Measurements from ENCODE around the gene SH2B2.

Gene SH2B2

DNA sequence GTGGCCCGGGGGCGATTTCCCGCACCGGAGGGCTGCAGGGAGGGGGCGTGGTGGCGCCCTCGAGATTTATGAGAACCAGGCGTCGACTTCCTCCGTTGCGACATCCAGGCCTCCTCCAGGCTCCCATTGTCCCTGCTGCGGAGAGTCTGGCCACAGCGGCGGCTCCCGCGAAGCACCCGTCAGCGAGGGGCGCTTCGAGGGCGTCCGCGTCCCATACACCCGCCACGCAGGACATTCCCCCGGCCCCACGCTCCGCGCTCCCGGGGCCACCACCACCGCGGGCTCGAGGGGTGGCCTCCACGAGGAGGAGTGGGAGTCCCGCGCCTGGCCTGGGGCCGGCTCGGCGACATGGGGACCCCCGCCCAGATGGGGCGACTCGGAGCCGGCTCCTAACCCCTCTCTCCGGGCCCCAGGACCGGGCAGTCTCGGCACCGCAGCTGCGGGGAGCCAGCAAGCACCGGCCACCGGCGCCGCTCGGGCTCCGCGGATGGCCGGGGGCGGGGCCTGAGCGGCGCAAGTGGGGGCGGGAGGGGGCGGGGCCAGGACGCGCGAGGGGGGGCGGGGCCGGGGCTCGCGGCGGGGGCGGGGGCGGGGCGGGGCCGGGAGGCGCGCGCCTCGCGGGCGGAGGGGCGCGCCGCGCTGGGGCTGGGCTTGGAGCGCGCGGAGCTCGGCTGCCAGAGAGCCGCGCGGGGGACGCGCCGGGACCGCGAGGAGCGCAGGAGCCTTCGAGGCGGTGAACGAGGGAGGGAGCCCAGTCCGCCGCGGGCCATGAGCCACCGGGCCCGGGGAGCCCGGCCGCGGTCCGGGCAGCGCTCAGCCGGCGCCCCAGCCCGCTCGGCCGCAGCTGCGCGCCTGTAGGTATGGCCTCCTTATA is at the start of gene SH2B2:
Gene SH2B2 (plus strand): TSS at position 632 of the 874 bp plus-strand sequence. CDS start 13,683 bp downstream, outside the sequence.
- DNase-seq (ENCODE audit: extremely low spot score), result peak; percentile 85
- CTCF ChIA-PET, result interaction anchor here (1.6 kb wide), 3 partner anchors 7 to 102 kb away, joined by 3 to 8 read pairs (median 7); no protein-coding TSS in a partner anchor
- TF ChIP-seq, protein P1, sequence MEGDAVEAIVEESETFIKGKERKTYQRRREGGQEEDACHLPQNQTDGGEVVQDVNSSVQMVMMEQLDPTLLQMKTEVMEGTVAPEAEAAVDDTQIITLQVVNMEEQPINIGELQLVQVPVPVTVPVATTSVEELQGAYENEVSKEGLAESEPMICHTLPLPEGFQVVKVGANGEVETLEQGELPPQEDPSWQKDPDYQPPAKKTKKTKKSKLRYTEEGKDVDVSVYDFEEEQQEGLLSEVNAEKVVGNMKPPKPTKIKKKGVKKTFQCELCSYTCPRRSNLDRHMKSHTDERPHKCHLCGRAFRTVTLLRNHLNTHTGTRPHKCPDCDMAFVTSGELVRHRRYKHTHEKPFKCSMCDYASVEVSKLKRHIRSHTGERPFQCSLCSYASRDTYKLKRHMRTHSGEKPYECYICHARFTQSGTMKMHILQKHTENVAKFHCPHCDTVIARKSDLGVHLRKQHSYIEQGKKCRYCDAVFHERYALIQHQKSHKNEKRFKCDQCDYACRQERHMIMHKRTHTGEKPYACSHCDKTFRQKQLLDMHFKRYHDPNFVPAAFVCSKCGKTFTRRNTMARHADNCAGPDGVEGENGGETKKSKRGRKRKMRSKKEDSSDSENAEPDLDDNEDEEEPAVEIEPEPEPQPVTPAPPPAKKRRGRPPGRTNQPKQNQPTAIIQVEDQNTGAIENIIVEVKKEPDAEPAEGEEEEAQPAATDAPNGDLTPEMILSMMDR (IDR thresholded peaks at IDR 0.05; ENCODE audit: control extremely low read depth, extremely low read depth, low read depth, missing control alignments), result no peak
- POLR2A ChIA-PET, result interaction anchor here (1.4 kb wide), 1 partner anchor 15 kb away, joined by 4 read pairs; no protein-coding TSS in a partner anchor

GRCh38 chr7:102239206-102239820 is 47.4 kb upstream of the SH2B2 start:
- CTCF ChIA-PET, result interaction anchor here (0.9 to 1.6 kb wide), 3 partner anchors 425 to 696 kb away, joined by 3 to 4 read pairs (median 4); no protein-coding TSS in a partner anchor
- no peak for DNase-seq (ENCODE audit: extremely low spot score)
- TF ChIP-seq, protein P1 (IDR thresholded peaks at IDR 0.05; ENCODE audit: control extremely low read depth, extremely low read depth, low read depth, missing control alignments), result no peak
- POLR2A ChIA-PET, result interaction anchor here (0.6 kb wide), 1 partner anchor 270 kb away, joined by 3 read pairs; no protein-coding TSS in a partner anchor

- TF ChIP-seq, protein P1 (IDR thresholded peaks at IDR 0.05; ENCODE audit: control extremely low read depth, extremely low read depth, low read depth, missing control alignments), result no peak
- CTCF ChIA-PET, result interaction anchor here (1.5 to 2.3 kb wide), 2 partner anchors 10 to 11 kb away, joined by 4 to 5 read pairs; no protein-coding TSS in a partner anchor
- POLR2A ChIA-PET, result no interaction called here
- no peak for DNase-seq (ENCODE audit: extremely low spot score)
Observed at GRCh38 chr7:102241431-102241830, 45.2 kb upstream of the SH2B2 start.

DNA sequence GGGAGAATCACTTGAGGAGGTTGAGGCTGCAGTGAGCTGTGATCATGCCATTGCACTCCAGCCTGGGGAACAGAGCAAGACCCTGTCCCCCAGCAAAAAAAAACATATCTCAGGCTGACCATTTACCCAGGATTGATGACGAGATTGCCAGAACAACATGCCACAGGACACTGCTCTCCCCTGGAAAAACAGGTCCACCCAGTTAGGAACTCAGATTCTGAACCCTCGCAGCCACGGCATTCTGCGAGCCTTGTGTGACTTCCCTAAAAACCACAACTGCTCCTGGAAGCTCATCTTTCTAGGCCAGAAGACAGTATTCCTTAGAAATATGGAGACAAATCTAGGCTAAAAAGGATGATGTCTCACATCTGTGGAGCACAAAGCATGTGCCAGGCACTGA is 42.1 kb upstream of the SH2B2 start:
- TF ChIP-seq, protein P1 (IDR thresholded peaks at IDR 0.05; ENCODE audit: control extremely low read depth, extremely low read depth, low read depth, missing control alignments), result no peak
- CTCF ChIA-PET, result interaction anchor here (0.9 to 1.5 kb wide), 2 partner anchors 9 to 147 kb away, joined by 3 to 5 read pairs; no protein-coding TSS in a partner anchor
- no peak for DNase-seq (ENCODE audit: extremely low spot score)
- POLR2A ChIA-PET, result no interaction called here

DNA sequence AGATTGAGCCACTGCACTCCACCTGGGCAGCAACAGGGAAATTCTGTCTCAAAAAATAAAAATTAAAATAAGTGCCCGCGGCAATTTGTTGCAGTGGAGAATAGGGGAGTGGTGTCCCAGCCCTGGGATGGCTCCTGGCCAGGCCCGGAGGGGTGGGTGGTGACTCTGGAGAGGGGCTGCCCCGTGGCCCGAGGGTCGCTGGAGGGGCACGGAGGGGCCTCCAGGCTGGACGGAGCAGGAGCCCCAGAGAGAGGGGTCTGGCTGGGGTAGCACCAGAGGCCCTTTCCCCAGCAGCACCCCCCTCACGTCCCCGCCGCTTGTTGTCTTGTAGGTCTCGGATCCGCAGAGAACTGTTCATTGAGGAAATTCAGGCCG is 38.6 kb upstream of the SH2B2 start:
- POLR2A ChIA-PET, result no interaction called here
- no peak for DNase-seq (ENCODE audit: extremely low spot score)
- TF ChIP-seq, protein P1 (IDR thresholded peaks at IDR 0.05; ENCODE audit: control extremely low read depth, extremely low read depth, low read depth, missing control alignments), result no peak
- CTCF ChIA-PET, result interaction anchor here (2.4 kb wide), 1 partner anchor 11 kb away, joined by 11 read pairs; no protein-coding TSS in a partner anchor

Measured in GM10248 (cell line).